ENCODE data around the gene PTP4A1.

The PTP4A1 gene

DNA sequence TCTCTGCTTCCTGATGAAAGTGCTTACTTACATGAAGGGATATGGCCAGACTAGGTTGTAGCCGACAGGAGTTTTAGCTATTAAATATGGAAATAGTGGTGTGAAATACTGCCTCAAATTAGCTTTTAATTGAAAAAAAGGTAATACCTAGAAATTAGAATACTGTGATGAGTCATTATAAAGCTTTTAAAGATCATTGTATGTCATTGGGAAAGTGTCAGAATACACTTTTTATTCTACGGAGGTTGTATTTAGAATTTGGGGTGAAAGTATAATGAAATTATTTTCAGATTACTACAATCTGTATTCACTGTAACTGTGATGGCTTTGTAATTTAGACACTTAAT lies 2.2 kb downstream of the PTP4A1 start:
- no peak for FAIRE-seq
- DNase-seq (ENCODE audit: insufficient read length, low spot score): no peak
- TF ChIP-seq, protein P1, sequence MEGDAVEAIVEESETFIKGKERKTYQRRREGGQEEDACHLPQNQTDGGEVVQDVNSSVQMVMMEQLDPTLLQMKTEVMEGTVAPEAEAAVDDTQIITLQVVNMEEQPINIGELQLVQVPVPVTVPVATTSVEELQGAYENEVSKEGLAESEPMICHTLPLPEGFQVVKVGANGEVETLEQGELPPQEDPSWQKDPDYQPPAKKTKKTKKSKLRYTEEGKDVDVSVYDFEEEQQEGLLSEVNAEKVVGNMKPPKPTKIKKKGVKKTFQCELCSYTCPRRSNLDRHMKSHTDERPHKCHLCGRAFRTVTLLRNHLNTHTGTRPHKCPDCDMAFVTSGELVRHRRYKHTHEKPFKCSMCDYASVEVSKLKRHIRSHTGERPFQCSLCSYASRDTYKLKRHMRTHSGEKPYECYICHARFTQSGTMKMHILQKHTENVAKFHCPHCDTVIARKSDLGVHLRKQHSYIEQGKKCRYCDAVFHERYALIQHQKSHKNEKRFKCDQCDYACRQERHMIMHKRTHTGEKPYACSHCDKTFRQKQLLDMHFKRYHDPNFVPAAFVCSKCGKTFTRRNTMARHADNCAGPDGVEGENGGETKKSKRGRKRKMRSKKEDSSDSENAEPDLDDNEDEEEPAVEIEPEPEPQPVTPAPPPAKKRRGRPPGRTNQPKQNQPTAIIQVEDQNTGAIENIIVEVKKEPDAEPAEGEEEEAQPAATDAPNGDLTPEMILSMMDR (IDR thresholded peaks at IDR 0.05; ENCODE audit: insufficient read depth, missing control alignments): no peak

DNA sequence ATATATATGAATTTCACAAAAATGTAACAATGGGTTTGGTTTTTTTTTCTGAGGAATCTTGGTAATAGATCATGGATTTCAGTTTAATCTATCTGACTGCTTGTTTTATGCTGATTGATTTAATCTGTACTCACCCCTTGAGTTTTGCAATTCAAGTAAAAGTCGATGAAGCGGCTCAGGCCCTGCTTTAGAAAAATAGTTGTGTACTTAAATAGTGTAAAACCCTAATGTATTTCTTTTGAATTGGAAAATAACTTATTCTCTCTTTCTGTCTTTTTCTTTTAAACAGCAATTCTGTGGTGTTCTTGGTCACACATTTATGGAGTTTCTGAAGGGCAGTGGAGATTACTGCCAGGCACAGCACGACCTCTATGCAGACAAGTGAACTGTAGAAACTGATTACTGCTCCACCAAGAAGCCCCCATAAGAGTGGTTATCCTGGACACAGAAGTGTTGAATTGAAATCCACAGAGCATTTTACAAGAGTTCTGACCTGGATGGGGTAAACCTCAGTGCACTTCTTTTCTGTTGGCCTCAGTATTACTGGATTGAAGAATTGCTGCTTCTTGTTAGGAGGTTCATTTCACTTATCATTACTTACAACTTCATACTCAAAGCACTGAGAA lies 4.0 kb downstream of the PTP4A1 start:
- DNase-seq (ENCODE audit: insufficient read length, low spot score) (no peak), FAIRE-seq (no peak)
- TF ChIP-seq, protein P1 (IDR thresholded peaks at IDR 0.05; ENCODE audit: insufficient read depth, missing control alignments): no peak

DNA sequence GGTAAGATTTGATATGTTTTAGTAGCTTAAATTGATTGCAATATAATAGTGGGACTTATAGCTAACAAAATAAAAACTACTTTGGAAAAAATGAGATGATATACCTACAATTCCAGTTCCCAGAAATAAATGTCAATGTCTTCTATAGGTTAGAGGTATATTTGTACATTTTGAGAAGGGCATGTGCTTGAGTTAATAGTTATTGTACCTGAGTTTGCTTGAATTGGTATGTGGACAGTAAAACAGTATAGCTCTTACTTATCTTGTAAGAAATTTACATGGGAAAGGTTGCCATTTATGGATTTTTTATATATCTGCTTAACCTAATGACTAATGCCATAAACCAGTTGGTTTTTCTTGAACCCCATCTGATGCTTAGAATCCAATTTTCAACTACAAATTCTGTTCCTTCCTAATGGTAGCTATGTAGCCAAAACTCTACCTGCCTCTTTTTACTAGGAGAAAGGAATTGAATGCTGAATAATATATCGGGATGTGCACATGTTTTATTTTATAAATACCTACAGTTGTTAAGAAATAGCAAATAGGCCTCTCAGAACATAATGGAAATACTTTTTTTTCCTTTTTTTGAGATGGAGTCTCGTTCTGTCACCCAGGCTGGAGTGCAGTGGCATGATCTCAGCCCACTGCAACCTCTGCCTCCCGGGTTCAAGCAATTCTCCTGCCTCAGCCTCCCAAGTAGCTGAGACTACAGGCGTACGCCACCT lies 4.9 kb downstream of the PTP4A1 start:
- no peak for DNase-seq (ENCODE audit: insufficient read length, low spot score)
- FAIRE-seq: no peak
- TF ChIP-seq, protein P1 (IDR thresholded peaks at IDR 0.05; ENCODE audit: insufficient read depth, missing control alignments): no peak

DNA sequence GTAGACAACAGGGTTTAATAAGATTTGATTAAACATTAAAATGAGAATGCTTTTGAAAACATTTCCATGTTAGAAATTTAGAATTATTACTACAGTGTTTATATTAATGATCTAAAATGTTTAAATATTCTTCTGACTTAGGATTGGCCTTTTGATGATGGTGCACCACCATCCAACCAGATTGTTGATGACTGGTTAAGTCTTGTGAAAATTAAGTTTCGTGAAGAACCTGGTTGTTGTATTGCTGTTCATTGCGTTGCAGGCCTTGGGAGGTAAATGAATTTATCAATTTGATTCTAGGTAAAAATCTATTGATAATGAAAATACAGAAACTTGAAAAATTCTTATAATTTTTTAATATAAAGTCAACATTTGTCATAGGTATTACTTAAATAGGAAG lies 6.5 kb downstream of the PTP4A1 start:
- TF ChIP-seq, protein P1 (IDR thresholded peaks at IDR 0.05; ENCODE audit: insufficient read depth, missing control alignments): no peak
- DNase-seq (ENCODE audit: insufficient read length, low spot score): no peak
- FAIRE-seq: no peak

DNA sequence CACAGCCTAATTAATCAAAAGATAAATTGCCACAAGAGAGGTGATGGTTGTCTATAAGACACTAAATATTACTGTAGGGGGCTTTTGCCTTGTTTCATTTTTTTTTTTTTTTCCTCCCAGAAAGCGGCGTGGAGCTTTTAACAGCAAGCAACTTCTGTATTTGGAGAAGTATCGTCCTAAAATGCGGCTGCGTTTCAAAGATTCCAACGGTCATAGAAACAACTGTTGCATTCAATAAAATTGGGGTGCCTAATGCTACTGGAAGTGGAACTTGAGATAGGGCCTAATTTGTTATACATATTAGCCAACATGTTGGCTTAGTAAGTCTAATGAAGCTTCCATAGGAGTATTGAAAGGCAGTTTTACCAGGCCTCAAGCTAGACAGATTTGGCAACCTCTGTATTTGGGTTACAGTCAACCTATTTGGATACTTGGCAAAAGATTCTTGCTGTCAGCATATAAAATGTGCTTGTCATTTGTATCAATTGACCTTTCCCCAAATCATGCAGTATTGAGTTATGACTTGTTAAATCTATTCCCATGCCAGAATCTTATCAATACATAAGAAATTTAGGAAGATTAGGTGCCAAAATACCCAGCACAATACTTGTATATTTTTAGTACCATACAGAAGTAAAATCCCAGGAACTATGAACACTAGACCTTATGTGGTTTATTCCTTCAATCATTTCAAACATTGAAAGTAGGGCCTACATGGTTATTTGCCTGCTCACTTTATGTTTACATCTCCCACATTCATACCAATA lies 7.8 kb downstream of the PTP4A1 start:
- no peak for DNase-seq (ENCODE audit: insufficient read length, low spot score)
- TF ChIP-seq, protein P1 (IDR thresholded peaks at IDR 0.05; ENCODE audit: insufficient read depth, missing control alignments): no peak
- no peak for FAIRE-seq

DNA sequence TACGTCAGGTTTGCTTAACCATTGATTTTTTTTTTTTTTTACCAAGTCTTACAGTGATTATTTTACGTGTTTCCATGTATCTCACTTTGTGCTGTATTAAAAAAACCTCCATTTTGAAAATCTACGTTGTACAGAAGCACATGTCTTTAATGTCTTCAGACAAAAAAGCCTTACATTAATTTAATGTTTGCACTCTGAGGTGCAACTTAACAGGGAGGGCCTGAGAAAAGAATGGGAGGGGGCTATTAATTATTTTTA lies 8.4 kb downstream of the PTP4A1 start:
- FAIRE-seq (no peak), DNase-seq (ENCODE audit: insufficient read length, low spot score) (no peak)
- TF ChIP-seq, protein P1 (IDR thresholded peaks at IDR 0.05; ENCODE audit: insufficient read depth, missing control alignments): no peak

All from D721Med (cell line).